Left lung (tissue), 10 donors: ENCODE measurements around the gene RMC1. TPM values are rescaled to one million over a fixed set of nuclear protein-coding genes. Genes with fewer than 3 reads are reported as not detected.

ENCODE experiments used
- ATAC-seq: fragments of 200-7000 bp; cut with Tn5 transposase; one replicate; pipeline ENCODE4 v1.9.1; 2020; ENCODE audit warnings: moderate library complexity
- DNase-seq, 4 donors: peaks; one replicate each; pipeline ENCODE4 v3.0.0-alpha.2; 2013 to 2020
- H3K27ac ChIP-seq, 2 donors: fragments of 200-600 bp; sonication (generic) in 1 of 2; one replicate each; pipeline versions ENCODE4 v1.5.0 to v1.8.0; 2020 to 2021
- H3K27me3 ChIP-seq, 2 donors: fragments of 200-600 bp; sonication (generic) in 1 of 2; one replicate each; pipeline versions ENCODE4 v1.5.0 to v1.8.0; 2020 to 2021
- H3K36me3 ChIP-seq, 2 donors: fragments of 200-600 bp; sonication (generic) in 1 of 2; one replicate each; pipeline versions ENCODE4 v1.5.0 to v1.8.0; 2020 to 2021
- H3K4me1 ChIP-seq, 2 donors: fragments of 200-600 bp; one replicate each; pipeline ENCODE4 v1.8.0; 2021
- H3K4me3 ChIP-seq, 2 donors: fragments of 200-600 bp; sonication (generic) in 1 of 2; one replicate each; pipeline versions ENCODE4 v1.5.0 to v1.8.0; 2020 to 2021; ENCODE audit warnings: mild to moderate bottlenecking in 1 of 2
- H3K9me3 ChIP-seq, 2 donors: fragments of 200-600 bp; sonication (generic) in 1 of 2; one replicate each; pipeline versions ENCODE4 v1.5.0 to v1.8.0; 2020 to 2021
- CTCF ChIP-seq, 2 donors: fragments of 200-600 bp; sonication (generic) in 1 of 2; IDR thresholded peaks; one replicate each; pipeline versions ENCODE4 v1.5.0 to v1.8.0; 2021; ENCODE audit warnings: antibody characterized with exemption in 2 of 2
- intact Hi-C, 2 donors: fragments of 100-400 bp; cut with DNase I; formaldehyde crosslinking; loops; one replicate each; pipeline versions ENCODE4 v1.11.2 to v1.14.2; 2022
- polyA plus RNA-seq, 6 donors: library from polyadenylated mRNA; unstranded; fragments of 120-200 nt; gene quantifications; one replicate each; pipeline ENCODE4 v1.2.1, GENCODE V29; 2013; ENCODE audit not compliant: insufficient read length in 6 of 6
- total RNA-seq, 2 donors: library from RNA; stranded (reverse); fragmentation: NEBNext Ultra II Directional; extraction: Animal tissue kit (Norgen Biotek cat#: 25700); gene quantifications; one replicate each; pipeline ENCODE4 v1.2.1, GENCODE V29; 2021
- donor health status: DM: no; HTN: yes; CAD: no.
- donor health status: DM: no; HTN: no; CAD: no.

The RMC1 gene
- total and polyA plus RNA-seq, 8 donors, result 23.5 to 37.9 (median 27.2) TPM

DNA sequence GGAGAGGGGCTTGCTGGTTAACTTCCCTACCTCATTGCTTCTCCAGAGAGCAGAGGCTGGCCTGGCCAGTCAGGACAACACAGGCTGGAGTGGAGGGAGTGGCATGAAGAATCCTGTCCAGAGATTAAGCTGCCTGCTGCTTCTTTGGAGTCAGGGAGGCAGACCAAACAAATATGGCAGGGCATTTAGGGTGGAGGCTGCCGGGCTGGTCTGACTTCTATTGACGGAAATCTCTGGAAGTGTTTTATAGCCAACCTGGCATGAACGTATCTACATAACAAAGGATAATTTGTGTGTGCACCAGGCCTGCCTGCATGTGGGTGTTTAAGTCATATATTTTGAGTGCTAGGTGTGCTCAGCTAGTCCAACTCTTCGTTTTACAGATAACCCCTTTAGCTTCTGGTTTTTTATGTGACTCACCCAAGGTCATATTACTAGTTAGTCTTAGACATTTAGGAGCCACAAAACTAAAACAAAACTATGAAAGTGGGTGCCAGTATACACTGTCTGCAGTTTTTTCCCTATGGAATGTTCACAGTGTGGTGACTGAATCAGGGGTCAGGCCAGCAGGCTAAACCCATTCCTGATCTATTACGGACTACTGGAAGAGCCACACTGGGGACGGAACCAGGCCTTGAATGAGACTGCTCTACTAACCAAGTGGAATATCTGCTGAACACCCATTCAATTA lies 77.5 kb downstream of the RMC1 start:
- Histone ChIP-seq H3K9me3 (no peaks in the 10 kb centered on the region), H3K36me3 (peaks cover 0 to 25% of the 10 kb centered on the region in 2 donors), H3K27ac (peak overlapping the region in 1 of 2 donors; percentile 22), H3K4me1 (peaks cover 16 to 80% of the 10 kb centered on the region in 2 donors), H3K4me3 (no peak overlapping the region), H3K27me3 (no peaks in the 10 kb centered on the region)
- TF ChIP-seq CTCF (IDR thresholded peaks at IDR 0.05), result no peak
- intact Hi-C loops, result loop anchor here in 1 of 2 donors (5.0 kb wide), 1 partner anchor 64 kb away; no protein-coding TSS in a partner anchor
- ATAC-seq (no peak), DNase-seq (no peak)

Other genes starting within 250 kb of the RMC1 start
- 10 to 100 TPM; 55.3 to 63.0 TPM for gene RIOK3, start 50.2 kb upstream of the RMC1 start, total RNA-seq
- gene RIOK3, start 50.2 kb upstream of the RMC1 start, polyA plus RNA-seq, result 10 to 100 TPM; 62.4 to 79.7 (median 70.9) TPM
- 100 to 1,000 TPM; 103 to 138 TPM for gene NPC1, start 83.0 kb downstream of the RMC1 start, total RNA-seq
- 10 to 100 TPM; 23.9 to 29.8 (median 25.3) TPM for gene NPC1, start 83.0 kb downstream of the RMC1 start, polyA plus RNA-seq
- 10 to 100 TPM; 23.1 to 51.9 TPM for gene ANKRD29, start 159.4 kb downstream of the RMC1 start, total RNA-seq
- 10 to 100 TPM; 37.5 to 75.5 (median 54.0) TPM for gene ANKRD29, start 159.4 kb downstream of the RMC1 start, polyA plus RNA-seq
- 100 to 1,000 TPM in 1 of 2 donors, 10 to 100 TPM in 1; 42.8 to 142 TPM for gene LAMA3, start 185.9 kb downstream of the RMC1 start, total RNA-seq
- gene LAMA3, start 185.9 kb downstream of the RMC1 start, polyA plus RNA-seq, result 100 to 1,000 TPM in 5 of 6 donors, 10 to 100 TPM in 1; 82.9 to 207 (median 141) TPM